NCI-H1105 treated with DMSO at 0.1 percent for 48 hours (cell line): ENCODE results near the gene KRTAP9-4.
"Not testable (repeated sequence)": the region's sequence is repeated elsewhere in the genome, so short reads cannot be mapped to it uniquely, and the experiment has no call there.

Source experiments
- DNase-seq: peaks from one replicate; lab custom pipeline; 2025; lab: John Stamatoyannopoulos, UW

KRTAP9-4 gene

DNA sequence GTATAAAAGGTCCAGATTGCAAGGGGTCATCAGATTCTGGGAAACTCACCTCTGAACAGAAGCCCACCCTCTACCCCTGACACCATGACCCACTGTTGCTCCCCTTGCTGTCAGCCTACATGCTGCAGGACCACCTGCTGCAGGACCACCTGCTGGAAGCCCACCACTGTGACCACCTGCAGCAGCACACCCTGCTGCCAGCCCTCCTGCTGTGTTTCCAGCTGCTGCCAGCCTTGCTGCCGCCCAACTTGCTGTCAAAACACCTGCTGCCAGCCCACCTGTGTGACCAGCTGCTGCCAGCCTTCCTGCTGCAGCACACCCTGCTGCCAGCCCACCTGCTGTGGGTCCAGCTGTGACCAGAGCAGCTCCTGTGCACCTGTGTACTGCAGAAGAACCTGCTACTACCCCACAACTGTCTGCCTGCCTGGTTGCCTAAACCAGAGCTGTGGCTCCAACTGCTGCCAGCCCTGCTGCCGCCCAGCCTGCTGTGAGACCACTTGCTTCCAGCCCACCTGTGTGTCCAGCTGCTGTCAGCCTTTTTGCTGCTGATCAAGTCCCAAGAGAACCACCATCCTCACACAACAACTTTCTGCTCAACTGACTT lies at the start of gene KRTAP9-4:
Gene KRTAP9-4, plus strand, starts transcription at position 51 of the 604 bp plus-strand sequence. Its CDS starts 34 bp downstream, at position 85.
- not testable (repeated sequence) for DNase-seq

DNA sequence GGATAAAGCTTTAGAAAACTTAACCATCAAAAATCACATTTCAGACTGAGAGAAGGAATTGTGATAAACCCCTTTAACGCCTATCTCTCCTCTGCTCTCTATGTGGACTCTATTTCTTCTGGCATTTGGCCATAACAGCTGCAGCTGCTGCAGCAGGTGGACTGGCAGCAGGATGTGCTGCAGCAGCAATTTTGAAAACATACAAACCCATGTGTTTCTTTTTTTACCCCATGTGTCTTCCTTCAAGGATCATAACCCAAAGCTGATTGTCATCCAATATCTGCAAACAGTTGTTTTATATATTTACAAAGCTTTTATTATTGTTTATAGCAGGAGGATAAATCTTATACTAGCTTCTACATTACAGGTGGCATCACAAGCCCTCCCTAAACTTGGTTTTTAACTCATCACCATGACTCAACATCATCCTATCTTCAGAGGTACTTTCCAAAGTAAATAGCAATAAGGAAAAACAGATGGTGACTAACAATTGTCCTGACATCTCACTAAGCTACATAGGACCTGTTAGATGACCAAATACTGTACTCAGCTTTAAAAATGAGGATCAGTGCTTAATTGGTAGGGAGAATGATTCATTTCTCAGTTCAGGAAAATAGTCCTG lies 37.5 kb upstream of the KRTAP9-4 start:
- peak; percentile 70 for DNase-seq

- DNase-seq = peak; percentile 19
Observed at GRCh38 chr17:41212524-41213169, 36.8 kb upstream of the KRTAP9-4 start.

DNA sequence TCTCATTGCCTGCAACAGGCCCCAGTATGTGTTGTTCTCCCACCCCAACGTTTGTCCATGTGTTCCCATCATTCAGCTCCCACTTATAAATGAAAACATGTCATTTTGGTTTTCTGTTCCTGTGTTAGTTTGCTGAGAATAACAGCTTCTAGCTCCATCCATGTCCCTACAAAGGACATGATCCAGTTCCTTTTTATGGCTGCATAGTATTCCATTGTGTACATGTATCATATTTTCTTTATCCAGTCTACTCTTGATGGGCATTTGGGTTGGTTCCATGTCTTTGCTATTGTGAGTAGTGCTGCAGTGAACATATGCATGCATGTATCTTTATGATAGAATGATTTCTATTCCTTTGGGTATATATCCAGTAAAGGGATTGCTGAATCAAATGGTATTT lies 33.8 kb upstream of the KRTAP9-4 start:
- no peak for DNase-seq

- DNase-seq = no peak
Observed at GRCh38 chr17:41223821-41224220, 25.7 kb upstream of the KRTAP9-4 start.

- DNase-seq = no peak
Observed at GRCh38 chr17:41226051-41226450, 23.4 kb upstream of the KRTAP9-4 start.

DNA sequence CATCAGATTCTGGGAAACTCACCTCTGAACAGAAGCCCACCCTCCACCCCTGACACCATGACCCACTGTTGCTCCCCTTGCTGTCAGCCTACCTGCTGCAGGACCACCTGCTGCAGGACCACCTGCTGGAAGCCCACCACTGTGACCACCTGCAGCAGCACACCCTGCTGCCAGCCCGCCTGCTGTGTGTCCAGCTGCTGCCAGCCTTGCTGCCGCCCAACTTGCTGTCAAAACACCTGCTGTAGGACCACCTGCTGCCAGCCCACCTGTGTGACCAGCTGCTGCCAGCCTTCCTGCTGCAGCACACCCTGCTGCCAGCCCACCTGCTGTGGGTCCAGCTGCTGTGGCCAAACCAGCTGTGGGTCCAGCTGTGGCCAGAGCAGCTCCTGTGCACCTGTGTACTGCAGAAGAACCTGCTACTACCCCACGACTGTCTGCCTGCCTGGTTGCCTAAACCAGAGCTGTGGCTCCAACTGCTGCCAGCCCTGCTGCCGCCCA lies 22.8 kb upstream of the KRTAP9-4 start, which contains the start of gene KRTAP9-2:
Gene KRTAP9-2, plus strand, starts transcription at position 51 of the 498 bp plus-strand sequence. Its CDS starts 7 bp downstream, at position 58.
- DNase-seq = not testable (repeated sequence)

- DNase-seq = no peak
Observed at GRCh38 chr17:41230094-41230493, 19.4 kb upstream of the KRTAP9-4 start.

DNA sequence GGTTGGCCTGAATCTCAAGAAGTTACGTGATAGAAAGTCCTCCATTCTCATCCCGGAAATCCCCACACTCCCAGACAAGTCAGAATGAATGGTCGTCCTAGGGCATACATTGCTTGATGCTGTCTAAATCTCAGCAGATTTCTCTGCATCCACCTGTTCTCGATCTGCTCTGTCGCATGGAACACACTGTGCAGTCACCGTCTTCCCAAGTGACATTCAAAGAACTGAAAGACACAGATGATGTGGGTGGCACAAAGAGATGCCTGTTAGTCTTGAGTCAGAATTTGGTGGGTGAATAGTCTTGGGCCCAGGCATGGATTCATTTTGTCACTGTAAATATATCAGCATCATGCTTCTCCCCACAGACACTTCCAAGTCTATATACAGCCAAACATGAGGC lies 17.8 kb upstream of the KRTAP9-4 start:
- no peak for DNase-seq

GRCh38 chr17:41232399-41233105 lies 16.9 kb upstream of the KRTAP9-4 start, which contains the start of gene KRTAP9-3:
Gene KRTAP9-3, plus strand, starts transcription at chr17:41232449. Its CDS starts 53 bp downstream, at chr17:41232502.
- not testable (repeated sequence) for DNase-seq

GRCh38 chr17:41237116-41237515 lies 12.4 kb upstream of the KRTAP9-4 start:
- not testable (repeated sequence) for DNase-seq

DNA sequence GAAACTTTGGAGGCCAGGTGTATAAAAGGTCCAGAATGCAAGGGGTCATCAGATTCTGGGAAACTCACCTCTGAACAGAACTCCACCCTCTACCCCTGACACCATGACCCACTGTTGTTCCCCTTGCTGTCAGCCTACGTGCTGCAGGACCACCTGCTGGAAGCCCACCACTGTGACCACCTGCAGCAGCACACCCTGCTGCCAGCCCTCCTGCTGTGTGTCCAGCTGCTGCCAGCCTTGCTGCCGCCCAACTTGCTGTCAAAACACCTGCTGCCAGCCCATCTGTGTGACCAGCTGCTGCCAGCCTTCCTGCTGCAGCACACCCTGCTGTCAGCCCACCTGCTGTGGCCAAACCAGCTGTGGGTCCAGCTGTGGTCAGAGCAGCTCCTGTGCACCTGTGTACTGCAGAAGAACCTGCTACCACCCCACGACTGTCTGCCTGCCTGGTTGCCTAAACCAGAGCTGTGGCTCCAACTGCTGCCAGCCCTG lies 11.5 kb upstream of the KRTAP9-4 start, which contains the start of gene KRTAP9-8:
Gene KRTAP9-8, plus strand, starts transcription at position 51 of the 489 bp plus-strand sequence. Its CDS starts 53 bp downstream, at position 104.
- not testable (repeated sequence) for DNase-seq

- DNase-seq = not testable (repeated sequence)
Observed at GRCh38 chr17:41246995-41247787, 2.3 kb upstream of the KRTAP9-4 start.

DNA sequence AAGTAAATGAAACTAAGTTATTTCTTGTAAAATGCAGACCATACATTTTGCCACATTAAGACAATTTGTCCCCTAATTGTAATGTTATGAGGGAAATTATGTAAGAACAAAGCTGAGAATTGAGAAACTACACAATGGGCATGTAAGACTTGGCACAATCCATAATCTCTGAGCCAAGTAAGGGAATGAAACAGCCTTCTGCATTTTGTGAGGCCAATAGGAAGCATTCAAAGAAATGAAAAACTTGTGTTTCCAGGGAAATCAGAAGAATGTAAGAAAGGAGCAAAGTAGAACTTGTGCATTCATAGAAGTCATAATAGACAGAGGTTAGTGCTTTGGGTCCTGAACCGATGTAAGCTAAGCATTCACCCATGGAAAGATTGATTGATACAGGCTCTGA lies 1.8 kb downstream of the KRTAP9-4 start:
- DNase-seq = no peak

GRCh38 chr17:41254861-41255260 lies 5.4 kb downstream of the KRTAP9-4 start:
- no peak for DNase-seq

GRCh38 chr17:41255381-41256290 lies 6.1 kb downstream of the KRTAP9-4 start, which contains the start of gene KRTAP9-9:
Gene KRTAP9-9, plus strand, starts transcription at chr17:41255384.
- DNase-seq = not testable (repeated sequence)

GRCh38 chr17:41256291-41256685 lies 6.8 kb downstream of the KRTAP9-4 start:
- DNase-seq = no peak

- DNase-seq = no peak
Observed at GRCh38 chr17:41258406-41258805, 8.9 kb downstream of the KRTAP9-4 start.

DNA sequence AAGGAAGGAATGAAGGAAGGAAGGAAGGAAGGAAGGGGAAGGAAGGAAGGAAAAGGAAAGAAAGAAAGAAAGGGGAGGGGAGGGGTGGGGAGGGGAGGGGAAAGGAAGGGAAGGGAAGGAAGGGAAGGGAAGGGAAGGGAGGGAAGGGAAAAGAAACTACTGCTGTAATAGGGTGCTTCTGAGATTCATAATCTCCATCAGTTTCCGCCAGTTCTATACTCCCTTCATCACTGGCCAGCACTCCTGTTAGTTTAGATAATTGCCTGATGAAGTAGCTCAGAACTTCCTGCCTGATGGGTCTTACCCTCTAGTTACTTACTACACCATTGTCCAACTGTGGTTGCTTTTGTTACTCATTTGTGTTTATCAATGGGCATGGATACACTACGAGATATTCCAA lies 13.7 kb downstream of the KRTAP9-4 start:
- no peak for DNase-seq

- DNase-seq = no peak
Observed at GRCh38 chr17:41264599-41264998, 15.1 kb downstream of the KRTAP9-4 start.
